SK-N-SH (cell line): Measurements from ENCODE around the gene STK38.

Source experiments
- CHD2 ChIP-seq: fragments of 150-350 bp; IDR thresholded peaks from 2 replicates; pipeline ENCODE4 v1.6.1; 2018; ENCODE audit warnings: low read length; ENCODE audit not compliant: partially characterized antibody
- FOXM1 ChIP-seq: IDR thresholded peaks from 2 replicates; pipeline ENCODE4 v1.4.0; 2012; ENCODE audit warnings: low read depth, mild to moderate bottlenecking
- GABPA ChIP-seq: IDR thresholded peaks from 2 replicates; pipeline ENCODE4 v1.4.0; 2012; ENCODE audit warnings: low read depth, mild to moderate bottlenecking
- MXI1 ChIP-seq: IDR thresholded peaks from 2 replicates; pipeline ENCODE4 v1.6.1; 2012; ENCODE audit warnings: mild to moderate bottlenecking, low read depth, low read length, improper control_type of control experiment
- POLR2AphosphoS5 ChIP-seq: IDR thresholded peaks from 2 replicates; pipeline ENCODE4 v1.6.1; 2012; ENCODE audit warnings: low read depth, low read length
- TF ChIP-seq, protein P1 (sequence below): fragments of 200-600 bp; sonication (generic); IDR thresholded peaks from 2 replicates; pipeline ENCODE4 v1.6.1; 2017; ENCODE audit warnings: antibody characterized with exemption, mild to moderate bottlenecking, moderate library complexity

DNA sequence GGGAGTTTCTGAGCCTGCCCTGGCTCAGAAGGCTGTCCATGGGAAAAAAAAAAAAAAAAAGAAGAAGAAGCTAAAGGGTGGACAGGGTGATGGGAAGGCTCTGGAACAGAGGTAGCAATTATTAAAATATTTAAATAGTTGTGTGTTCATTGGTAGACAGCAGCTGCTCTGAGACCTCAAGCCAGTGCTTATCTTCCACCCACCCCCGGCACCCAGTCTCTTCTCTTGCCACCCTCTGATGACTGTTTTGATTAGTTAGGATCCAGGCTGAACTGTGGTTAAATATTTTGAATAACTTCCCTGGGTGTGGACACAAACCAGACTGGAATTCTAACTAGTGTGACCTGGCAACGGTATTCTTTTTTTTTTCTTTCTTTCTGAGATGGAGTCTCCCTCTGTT lies 30.0 kb upstream of the STK38 start:
- TF ChIP-seq MXI1 (no peak), POLR2AphosphoS5 (no peak), FOXM1 (no peak), GABPA (no peak), CHD2 (no peak)
- TF ChIP-seq, protein P1, sequence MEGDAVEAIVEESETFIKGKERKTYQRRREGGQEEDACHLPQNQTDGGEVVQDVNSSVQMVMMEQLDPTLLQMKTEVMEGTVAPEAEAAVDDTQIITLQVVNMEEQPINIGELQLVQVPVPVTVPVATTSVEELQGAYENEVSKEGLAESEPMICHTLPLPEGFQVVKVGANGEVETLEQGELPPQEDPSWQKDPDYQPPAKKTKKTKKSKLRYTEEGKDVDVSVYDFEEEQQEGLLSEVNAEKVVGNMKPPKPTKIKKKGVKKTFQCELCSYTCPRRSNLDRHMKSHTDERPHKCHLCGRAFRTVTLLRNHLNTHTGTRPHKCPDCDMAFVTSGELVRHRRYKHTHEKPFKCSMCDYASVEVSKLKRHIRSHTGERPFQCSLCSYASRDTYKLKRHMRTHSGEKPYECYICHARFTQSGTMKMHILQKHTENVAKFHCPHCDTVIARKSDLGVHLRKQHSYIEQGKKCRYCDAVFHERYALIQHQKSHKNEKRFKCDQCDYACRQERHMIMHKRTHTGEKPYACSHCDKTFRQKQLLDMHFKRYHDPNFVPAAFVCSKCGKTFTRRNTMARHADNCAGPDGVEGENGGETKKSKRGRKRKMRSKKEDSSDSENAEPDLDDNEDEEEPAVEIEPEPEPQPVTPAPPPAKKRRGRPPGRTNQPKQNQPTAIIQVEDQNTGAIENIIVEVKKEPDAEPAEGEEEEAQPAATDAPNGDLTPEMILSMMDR = no peak
